HL-60 (cell line): ENCODE measurements around the gene ENGASE.

Experiments
- GABPA ChIP-seq: IDR thresholded peaks from 2 replicates; pipeline ENCODE4 v1.6.1; 2012; ENCODE audit warnings: low read depth
- POLR2AphosphoS5 ChIP-seq: IDR thresholded peaks from 2 replicates; pipeline ENCODE4 v1.6.1; 2012; ENCODE audit warnings: low read depth
- TF ChIP-seq, protein P1 (sequence below): IDR thresholded peaks from one replicate; pipeline ENCODE4 v1.5.1; 2011; ENCODE audit warnings: low read length, control low read depth, inconsistent platforms; ENCODE audit not compliant: insufficient read depth

DNA sequence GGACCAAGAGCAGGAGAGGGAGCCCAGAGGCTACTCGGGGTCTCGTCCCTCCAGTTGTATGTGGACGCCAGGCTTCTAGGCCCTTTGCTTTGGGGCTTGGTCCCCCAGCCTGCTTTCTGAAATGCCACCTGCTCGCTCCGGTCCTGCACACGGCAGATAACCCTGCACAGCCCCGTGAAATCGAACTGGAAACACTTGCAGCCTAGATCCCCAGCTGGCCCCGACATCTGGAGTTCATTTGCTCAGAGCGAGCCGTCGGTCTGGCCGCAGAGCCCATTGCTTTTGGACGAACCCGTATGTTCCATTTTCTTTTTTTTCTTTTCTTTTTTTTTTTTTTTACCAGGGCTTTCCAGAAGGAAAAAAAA lies 27.7 kb upstream of the ENGASE start:
- TF ChIP-seq, protein P1, sequence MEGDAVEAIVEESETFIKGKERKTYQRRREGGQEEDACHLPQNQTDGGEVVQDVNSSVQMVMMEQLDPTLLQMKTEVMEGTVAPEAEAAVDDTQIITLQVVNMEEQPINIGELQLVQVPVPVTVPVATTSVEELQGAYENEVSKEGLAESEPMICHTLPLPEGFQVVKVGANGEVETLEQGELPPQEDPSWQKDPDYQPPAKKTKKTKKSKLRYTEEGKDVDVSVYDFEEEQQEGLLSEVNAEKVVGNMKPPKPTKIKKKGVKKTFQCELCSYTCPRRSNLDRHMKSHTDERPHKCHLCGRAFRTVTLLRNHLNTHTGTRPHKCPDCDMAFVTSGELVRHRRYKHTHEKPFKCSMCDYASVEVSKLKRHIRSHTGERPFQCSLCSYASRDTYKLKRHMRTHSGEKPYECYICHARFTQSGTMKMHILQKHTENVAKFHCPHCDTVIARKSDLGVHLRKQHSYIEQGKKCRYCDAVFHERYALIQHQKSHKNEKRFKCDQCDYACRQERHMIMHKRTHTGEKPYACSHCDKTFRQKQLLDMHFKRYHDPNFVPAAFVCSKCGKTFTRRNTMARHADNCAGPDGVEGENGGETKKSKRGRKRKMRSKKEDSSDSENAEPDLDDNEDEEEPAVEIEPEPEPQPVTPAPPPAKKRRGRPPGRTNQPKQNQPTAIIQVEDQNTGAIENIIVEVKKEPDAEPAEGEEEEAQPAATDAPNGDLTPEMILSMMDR: no peak
- TF ChIP-seq GABPA: no peak
- no peak for TF ChIP-seq POLR2AphosphoS5
